Esophagus (tissue), 2 donors: ENCODE data around the gene HRH3. TPM values are rescaled to one million over a fixed set of nuclear protein-coding genes. Genes with fewer than 3 reads are reported as not detected.

Experiments used
- H3K27ac ChIP-seq, 2 donors: one replicate each; pipeline ENCODE4 v1.5.1; 2013; ENCODE audit warnings: low read depth in 2 of 2, mild to moderate bottlenecking in 2 of 2, inconsistent platforms in 1 of 2, low read length in 1 of 2, moderate library complexity in 1 of 2
- H3K27me3 ChIP-seq, 2 donors: one replicate each; pipeline ENCODE4 v1.6.1; 2013; ENCODE audit warnings: low read length in 2 of 2, control low read depth in 1 of 2, mild to moderate bottlenecking in 1 of 2; ENCODE audit not compliant: insufficient read depth in 2 of 2, control insufficient read depth in 1 of 2
- H3K36me3 ChIP-seq, 2 donors: one replicate each; pipeline ENCODE4 v1.6.1; 2013; ENCODE audit warnings: low read length in 1 of 2; ENCODE audit not compliant: control insufficient read depth in 2 of 2, insufficient read depth in 2 of 2
- H3K4me1 ChIP-seq, 2 donors: one replicate each; pipeline ENCODE4 v1.6.1; 2013; ENCODE audit warnings: low read length in 1 of 2; ENCODE audit not compliant: control insufficient read depth in 2 of 2, insufficient read depth in 2 of 2
- H3K4me3 ChIP-seq, 2 donors: one replicate each; pipeline ENCODE4 v1.5.1; 2013; ENCODE audit warnings: low read length in 2 of 2, mild to moderate bottlenecking in 2 of 2, low read depth in 1 of 2, moderate library complexity in 1 of 2
- H3K9me3 ChIP-seq, 2 donors: one replicate each; pipeline ENCODE4 v1.6.1; 2013; ENCODE audit warnings: mild to moderate bottlenecking in 2 of 2, low read depth in 1 of 2, low read length in 1 of 2, moderate library complexity in 1 of 2; ENCODE audit not compliant: control insufficient read depth in 2 of 2, insufficient read depth in 1 of 2
- WGBS, 2 donors: extraction: QIAGEN DNeasy Blood & Tissue Kit; methylation state at CpG; one replicate each; pipeline ENCODE4 v1.1.7; 2013; 5-methylcytosine and 5-hydroxymethylcytosine counted together
- polyA plus RNA-seq, 2 donors: library from polyadenylated mRNA; stranded (reverse); fragments of 200-250 nt; gene quantifications; one replicate each; pipeline ENCODE4 v1.2.3, GENCODE V29; 2013
- donor health status: healthy with polysubstance abuse.
- donor health status: Bipolar disorder and iron deficiency.

The HRH3 gene
- under 1 TPM in 1 of 2 donors, not detected in 1; 0.02 TPM for polyA plus RNA-seq

- peaks cover 0 to 2% of the 10 kb centered on the region in 2 donors for H3K9me3 ChIP-seq
- H3K4me1 ChIP-seq: peaks cover 11 to 12% of the 10 kb centered on the region in 2 donors
- H3K36me3 ChIP-seq: no peaks in the 10 kb centered on the region
- peak within 1 kb of the TSS; percentile 14 to 44 for H3K4me3 ChIP-seq
- peaks cover 0 to 36% of the 10 kb centered on the region in 2 donors for H3K27me3 ChIP-seq
- H3K27ac ChIP-seq: no peak within 1 kb of the TSS
- 0 to 1% methylated on average over 44 to 84 of the region's 84 CpGs for WGBS, 2 donors
Measured at GRCh38 chr20:62219992-62220665, at the start of gene HRH3. Gene HRH3, minus strand, starts transcription at chr20:62220278. Its CDS starts 308 bp downstream, at chr20:62219970.

GRCh38 chr20:62269871-62270270 lies 49.8 kb upstream of the HRH3 start:
- no peak overlapping the region for H3K27ac ChIP-seq
- no peaks in the 10 kb centered on the region for H3K9me3 ChIP-seq
- H3K36me3 ChIP-seq: peaks cover 8 to 58% of the 10 kb centered on the region in 2 donors
- H3K4me3 ChIP-seq: no peak overlapping the region
- no peaks in the 10 kb centered on the region for H3K4me1 ChIP-seq
- 91 to 94% methylated on average over 17 of the region's 17 CpGs for WGBS, 2 donors
- no peaks in the 10 kb centered on the region for H3K27me3 ChIP-seq

GRCh38 chr20:62269378-62269777 lies 49.3 kb upstream of the HRH3 start:
- no peaks in the 10 kb centered on the region for H3K27me3 ChIP-seq
- no peaks in the 10 kb centered on the region for H3K4me1 ChIP-seq
- H3K4me3 ChIP-seq: no peak overlapping the region
- H3K27ac ChIP-seq: no peak overlapping the region
- 88 to 91% methylated on average over 14 of the region's 14 CpGs for WGBS, 2 donors
- no peaks in the 10 kb centered on the region for H3K9me3 ChIP-seq
- peaks cover 8 to 60% of the 10 kb centered on the region in 2 donors for H3K36me3 ChIP-seq

GRCh38 chr20:62268228-62268900 lies 48.3 kb upstream of the HRH3 start:
- no peak overlapping the region for H3K4me3 ChIP-seq
- 82 to 84% methylated on average over 7 of the region's 7 CpGs for WGBS, 2 donors
- peaks cover 8 to 56% of the 10 kb centered on the region in 2 donors for H3K36me3 ChIP-seq
- no peaks in the 10 kb centered on the region for H3K4me1 ChIP-seq
- no peaks in the 10 kb centered on the region for H3K27me3 ChIP-seq
- no peak overlapping the region for H3K27ac ChIP-seq
- no peaks in the 10 kb centered on the region for H3K9me3 ChIP-seq

- H3K9me3 ChIP-seq: no peaks in the 10 kb centered on the region
- no peak overlapping the region for H3K4me3 ChIP-seq
- no peaks in the 10 kb centered on the region for H3K27me3 ChIP-seq
- H3K27ac ChIP-seq: peak overlapping the region in 1 of 2 donors; percentile 67
- 74 to 78% methylated on average over 10 of the region's 10 CpGs for WGBS, 2 donors
- H3K36me3 ChIP-seq: peaks cover 12 to 54% of the 10 kb centered on the region in 2 donors
- H3K4me1 ChIP-seq: no peaks in the 10 kb centered on the region
Measured at GRCh38 chr20:62267543-62267942, 47.5 kb upstream of the HRH3 start.

- 76 to 85% methylated on average over 13 of the region's 13 CpGs for WGBS, 2 donors
- no peaks in the 10 kb centered on the region for H3K27me3 ChIP-seq
- H3K36me3 ChIP-seq: peaks cover 12 to 54% of the 10 kb centered on the region in 2 donors
Measured at GRCh38 chr20:62266851-62267250, 46.8 kb upstream of the HRH3 start.

GRCh38 chr20:62266340-62266739 lies 46.3 kb upstream of the HRH3 start:
- H3K27me3 ChIP-seq: no peaks in the 10 kb centered on the region
- no peak overlapping the region for H3K27ac ChIP-seq
- H3K36me3 ChIP-seq: peaks cover 12 to 54% of the 10 kb centered on the region in 2 donors
- no peaks in the 10 kb centered on the region for H3K4me1 ChIP-seq
- WGBS, 2 donors: 94% methylated on average over 10 of the region's 10 CpGs
- H3K9me3 ChIP-seq: no peaks in the 10 kb centered on the region
- no peak overlapping the region for H3K4me3 ChIP-seq

More at GRCh38 chr20:62266851-62267250, 46.8 kb upstream of the HRH3 start:
- H3K9me3 ChIP-seq: no peaks in the 10 kb centered on the region
- no peak overlapping the region for H3K4me3 ChIP-seq
- H3K4me1 ChIP-seq: no peaks in the 10 kb centered on the region
- H3K27ac ChIP-seq: peak overlapping the region in 1 of 2 donors; percentile 67

GRCh38 chr20:62265365-62265764 lies 45.3 kb upstream of the HRH3 start:
- Histone ChIP-seq H3K36me3 (peaks cover 12 to 57% of the 10 kb centered on the region in 2 donors), H3K4me1 (no peaks in the 10 kb centered on the region), H3K27me3 (no peaks in the 10 kb centered on the region), H3K9me3 (no peaks in the 10 kb centered on the region), H3K27ac (no peak overlapping the region), H3K4me3 (no peak overlapping the region)
- WGBS, 2 donors: 93 to 100% methylated on average over 1 of the region's 1 CpG

GRCh38 chr20:62263396-62263795 lies 43.3 kb upstream of the HRH3 start:
- Histone ChIP-seq H3K36me3 (peaks cover 15 to 58% of the 10 kb centered on the region in 2 donors), H3K27me3 (no peaks in the 10 kb centered on the region), H3K4me3 (no peak overlapping the region), H3K27ac (no peak overlapping the region), H3K4me1 (no peaks in the 10 kb centered on the region), H3K9me3 (no peaks in the 10 kb centered on the region)
- 94 to 96% methylated on average over 14 of the region's 14 CpGs for WGBS, 2 donors
